CD4-positive, alpha-beta T cell treated with Interferon gamma for 1 hour (primary cell): Measurements from ENCODE around the gene C19orf85.

Source experiments
- DNase-seq: peaks from one replicate; pipeline ENCODE4 v3.0.0-alpha.2; 2020

Gene C19orf85

DNA sequence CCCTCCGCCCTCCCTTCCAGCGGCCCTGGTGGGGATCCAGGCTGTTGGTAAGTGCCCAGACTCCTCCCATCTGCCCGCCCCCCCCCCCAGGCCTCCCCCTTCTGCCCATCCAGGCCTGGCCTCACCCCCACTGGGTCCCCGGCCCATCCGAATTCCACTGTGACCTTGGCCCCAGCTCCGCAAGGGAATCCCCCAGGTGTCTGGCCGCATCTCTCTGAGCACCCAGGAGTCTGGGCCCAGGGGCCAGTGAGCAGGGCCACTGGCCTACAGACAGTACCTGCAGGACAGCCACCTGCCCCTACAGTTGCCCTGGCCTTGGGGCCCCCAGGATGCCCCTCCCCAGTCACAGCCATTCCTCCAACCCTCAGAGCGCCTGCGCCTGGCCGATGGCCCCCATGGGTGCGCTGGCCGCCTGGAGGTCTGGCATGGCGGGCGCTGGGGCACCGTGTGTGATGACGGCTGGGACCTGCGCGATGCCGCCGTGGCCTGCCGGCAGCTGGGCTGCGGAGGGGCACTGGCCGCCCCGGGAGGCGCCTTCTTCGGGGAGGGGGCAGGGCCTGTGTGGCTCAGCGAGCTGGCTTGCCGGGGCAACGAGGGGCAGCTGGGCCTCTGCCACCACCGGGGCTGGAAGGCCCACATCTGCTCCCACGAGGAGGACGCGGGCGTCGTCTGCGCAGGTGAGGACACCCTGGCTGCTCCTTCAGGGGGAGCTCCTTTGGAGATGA lies 24.6 kb upstream of the C19orf85 start:
- no peak for DNase-seq

DNA sequence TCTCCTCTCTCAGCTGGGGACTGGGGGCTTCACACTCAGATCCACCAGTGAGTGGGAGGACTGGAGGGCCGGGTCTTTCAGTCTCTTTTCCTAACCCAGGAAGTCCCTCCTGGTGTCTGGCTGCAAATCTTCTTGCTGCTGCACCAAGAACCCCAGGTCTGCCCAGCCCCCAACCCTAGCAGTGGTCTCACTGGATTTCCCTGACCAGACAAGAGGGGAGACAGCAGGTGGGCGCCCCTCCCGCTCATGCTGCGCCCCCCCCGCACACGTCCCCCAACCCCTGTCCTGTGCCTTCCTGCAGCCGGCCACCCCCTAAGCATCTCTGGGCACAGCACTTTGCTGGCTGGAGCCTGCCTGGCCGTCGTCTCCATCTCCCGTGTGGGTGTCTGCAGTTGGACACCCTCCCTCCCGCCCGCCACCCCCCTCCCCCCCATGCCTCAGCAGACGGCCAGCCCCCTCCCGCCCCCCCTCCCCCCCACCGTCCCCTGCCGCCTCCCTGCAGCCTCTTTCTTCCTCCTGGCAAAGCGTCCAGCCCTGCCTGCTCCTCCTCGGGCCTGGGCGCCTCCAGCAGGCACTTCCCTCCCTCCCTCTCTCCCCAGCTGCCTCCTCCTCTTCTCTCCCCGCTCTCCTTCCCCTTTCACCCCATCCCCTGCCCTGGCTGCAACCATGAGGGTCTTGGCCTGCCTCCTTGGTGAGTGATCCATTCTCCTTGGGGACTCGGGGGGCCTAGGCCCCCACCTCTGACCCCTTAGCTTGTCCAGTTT lies 23.6 kb upstream of the C19orf85 start, which contains the start of gene SSC5D:
Gene SSC5D (plus strand): TSS at position 513 of the 764 bp plus-strand sequence. CDS start 154 bp downstream, at position 667.
- no peak for DNase-seq

DNA sequence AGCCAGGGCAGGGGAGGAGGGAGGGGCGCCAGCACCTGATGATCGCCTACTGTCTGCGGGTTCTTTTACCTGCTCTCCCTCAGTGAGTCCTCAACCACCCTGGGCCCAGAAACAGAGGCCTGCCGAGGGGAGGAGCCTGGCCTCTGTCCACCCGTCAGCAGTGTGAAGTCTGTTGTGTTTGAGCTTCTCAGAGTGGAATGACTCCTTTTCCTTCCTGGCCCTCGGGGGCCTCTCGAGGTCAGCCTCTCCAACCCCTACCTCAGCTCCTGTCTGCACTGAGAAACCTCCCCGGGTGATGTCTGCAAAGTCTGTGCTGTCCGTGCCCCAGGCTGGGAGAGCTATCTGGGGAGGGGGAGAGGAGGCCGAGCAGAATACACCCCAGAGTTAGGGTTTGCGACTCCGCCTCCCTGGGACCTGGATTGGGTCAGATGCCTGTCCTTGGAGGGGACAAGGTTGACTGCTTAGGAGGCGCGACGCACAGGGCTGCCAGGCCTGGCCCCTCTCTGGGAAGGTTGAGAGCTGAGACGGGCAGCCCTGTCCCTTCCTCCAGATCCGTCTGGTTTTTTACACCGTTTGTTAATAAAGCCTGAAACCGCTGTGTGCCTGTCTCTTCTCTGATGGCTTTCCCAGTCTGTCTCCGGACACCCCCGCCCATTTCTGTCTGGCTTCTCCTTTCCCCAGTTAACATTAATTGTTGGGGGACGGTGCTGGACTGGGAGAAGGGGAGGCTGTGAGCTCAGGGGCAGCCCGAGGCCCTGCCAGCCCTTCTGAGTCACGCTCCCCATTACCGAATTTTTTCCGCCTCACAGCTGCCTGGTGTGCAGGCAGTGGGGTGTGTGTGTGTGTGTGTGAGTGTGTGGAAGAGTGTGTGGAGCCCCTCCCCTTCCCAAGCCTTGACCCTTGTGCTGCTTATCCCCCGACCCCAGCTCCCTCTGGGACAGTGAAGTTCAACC lies 22.7 kb upstream of the C19orf85 start:
- DNase-seq, result no peak

DNA sequence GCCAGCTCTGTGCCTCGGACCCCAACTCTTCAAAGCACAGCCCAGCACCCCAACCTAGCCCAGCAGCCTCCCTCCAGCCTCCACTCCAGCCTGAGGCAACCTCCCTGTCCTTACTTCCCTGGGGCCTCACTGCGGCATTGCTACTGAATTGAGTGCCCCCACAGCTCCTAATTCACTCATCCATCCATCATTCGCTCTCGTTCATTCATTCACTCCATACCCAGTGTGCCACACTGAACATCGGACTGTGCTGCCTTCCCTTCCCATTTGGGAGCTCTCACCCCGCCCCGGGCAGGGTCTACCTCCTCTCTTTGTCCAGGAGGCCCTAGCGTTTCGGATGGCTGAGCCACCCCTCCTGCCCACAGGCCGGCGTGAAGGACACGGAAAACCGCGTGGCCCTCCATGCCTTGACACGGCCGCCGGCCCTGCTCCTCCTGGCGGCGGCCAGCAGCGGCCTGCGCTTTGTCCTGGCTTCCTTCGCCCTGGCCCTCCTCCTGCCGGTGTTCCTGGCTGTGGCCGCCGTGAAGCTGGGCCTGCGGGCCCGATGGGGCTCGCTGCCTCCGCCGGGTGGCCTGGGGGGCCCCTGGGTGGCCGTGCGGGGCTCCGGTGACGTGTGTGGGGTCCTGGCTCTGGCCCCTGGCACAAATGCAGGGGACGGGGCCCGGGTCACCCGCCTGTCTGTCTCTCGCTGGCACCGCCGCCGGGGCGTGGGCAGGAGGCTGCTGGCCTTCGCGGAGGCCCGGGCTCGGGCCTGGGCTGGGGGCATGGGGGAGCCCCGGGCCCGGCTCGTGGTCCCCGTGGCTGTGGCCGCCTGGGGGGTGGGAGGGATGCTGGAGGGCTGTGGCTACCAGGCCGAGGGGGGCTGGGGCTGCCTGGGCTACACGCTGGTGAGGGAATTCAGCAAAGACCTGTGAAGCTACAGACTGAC lies 21.8 kb upstream of the C19orf85 start:
- DNase-seq, result no peak

DNA sequence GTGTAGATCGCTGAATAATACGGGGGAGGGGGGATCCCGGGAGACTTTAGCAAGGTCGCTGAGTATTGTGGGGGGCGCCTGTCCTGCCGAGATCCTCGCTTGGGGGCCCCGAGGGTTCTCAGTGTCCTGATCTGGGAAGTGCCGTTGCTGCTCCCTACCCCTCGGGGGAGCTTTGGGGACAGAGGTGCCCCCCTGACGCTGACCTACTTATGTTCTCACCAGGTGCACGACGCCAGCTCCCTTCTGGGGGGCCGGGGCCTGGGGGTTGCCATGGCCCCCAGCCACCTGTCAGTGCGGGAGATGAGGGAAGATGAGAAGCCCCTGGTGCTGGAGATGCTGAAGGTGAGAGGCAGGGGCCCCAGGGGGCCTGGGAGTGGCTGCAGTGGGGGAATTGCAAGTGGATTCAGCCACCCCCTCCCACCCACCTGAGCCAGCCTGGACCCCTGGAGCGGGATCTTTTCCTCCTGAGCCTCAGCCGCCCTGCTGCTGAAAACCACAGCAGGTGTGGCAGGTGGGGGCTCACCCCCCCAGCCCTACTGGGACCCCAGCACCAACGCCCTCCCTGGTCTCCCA lies 21.0 kb upstream of the C19orf85 start:
- no peak for DNase-seq

DNA sequence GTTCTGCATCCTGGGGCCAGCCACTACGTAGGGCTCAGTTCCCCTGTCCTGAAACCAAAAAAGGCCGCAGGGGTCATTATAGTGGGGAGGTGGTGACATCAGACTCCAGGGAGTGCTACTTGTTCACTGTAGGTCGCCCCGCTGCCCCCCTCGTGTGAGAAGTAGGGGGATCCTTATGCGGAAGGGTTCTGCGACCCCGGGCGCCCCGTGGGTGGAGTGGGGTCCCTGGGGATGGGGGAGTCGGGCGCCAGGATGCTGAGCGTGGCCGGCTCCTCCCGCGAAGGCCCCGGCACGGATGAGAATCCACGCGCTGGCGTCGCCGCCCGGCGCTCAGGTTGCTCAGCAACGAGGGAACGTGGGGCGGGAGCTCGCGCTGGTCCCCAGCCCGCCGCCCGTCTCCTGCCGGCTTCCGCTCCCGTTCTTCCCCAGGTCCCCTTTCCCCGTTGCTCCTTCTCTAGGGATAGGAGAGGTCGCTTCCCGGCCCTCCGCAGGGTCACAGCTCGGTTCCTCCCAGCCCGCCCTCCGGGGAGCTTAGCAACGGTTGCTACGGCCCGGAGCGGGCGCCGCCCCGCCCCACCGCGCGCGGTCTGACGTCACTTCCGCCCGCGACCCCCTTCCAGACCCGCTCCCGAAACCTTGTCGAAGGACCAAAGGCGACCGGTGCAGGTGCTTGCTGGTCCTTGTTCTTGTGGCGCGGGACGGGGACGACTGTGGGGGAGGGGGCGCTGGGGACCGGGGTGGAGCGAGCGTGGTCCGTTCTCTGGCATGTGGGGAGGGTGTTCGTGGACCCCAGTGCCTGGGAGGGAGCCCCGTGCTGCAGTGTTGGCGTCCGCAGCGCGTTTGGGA lies 20.3 kb upstream of the C19orf85 start, which contains the start of gene NAT14:
Gene NAT14 (plus strand): TSS at position 596 of the 846 bp plus-strand sequence. CDS start 521 bp downstream, outside the sequence.
- peak; percentile 72 for DNase-seq

DNA sequence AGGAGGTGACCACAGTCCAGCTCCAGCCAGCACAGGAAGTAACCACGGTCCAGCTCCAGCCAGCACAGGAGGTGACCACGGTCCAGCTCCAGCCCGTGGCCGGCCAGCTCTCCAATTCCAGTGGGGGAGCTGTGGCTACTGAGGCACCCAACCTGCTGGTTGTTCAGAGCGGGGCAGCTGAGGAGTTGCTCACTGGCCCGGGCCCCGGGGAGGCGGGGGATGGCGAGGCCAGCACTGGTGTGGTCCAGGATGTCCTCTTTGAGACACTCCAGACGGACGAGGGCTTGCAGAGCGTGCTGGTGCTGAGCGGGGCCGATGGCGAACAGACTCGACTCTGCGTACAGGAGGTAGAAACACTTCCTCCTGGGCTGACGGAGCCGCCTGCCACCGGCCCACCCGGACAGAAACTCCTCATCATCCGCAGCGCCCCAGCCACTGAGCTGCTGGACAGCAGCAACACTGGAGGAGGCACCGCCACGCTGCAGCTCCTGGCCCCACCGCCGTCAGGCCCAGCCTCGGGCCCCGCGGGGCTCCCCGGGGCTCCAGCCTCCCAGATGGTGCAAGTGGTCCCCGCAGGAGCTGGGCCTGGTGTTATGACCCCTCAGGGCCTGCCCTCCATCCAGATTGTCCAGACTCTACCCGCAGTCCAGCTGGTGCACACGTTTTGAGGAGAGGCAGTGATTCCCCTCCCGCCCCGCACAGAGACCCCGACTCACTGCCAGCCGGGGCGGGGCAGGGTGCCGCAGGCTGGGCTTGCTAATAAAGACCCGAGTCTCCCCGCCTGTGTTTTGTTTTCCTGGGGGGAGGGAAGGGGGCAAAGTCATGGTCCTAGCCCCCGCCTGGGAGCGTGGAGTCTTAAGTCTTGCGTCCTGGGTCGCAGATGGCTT lies 19.4 kb upstream of the C19orf85 start:
- no peak for DNase-seq

DNA sequence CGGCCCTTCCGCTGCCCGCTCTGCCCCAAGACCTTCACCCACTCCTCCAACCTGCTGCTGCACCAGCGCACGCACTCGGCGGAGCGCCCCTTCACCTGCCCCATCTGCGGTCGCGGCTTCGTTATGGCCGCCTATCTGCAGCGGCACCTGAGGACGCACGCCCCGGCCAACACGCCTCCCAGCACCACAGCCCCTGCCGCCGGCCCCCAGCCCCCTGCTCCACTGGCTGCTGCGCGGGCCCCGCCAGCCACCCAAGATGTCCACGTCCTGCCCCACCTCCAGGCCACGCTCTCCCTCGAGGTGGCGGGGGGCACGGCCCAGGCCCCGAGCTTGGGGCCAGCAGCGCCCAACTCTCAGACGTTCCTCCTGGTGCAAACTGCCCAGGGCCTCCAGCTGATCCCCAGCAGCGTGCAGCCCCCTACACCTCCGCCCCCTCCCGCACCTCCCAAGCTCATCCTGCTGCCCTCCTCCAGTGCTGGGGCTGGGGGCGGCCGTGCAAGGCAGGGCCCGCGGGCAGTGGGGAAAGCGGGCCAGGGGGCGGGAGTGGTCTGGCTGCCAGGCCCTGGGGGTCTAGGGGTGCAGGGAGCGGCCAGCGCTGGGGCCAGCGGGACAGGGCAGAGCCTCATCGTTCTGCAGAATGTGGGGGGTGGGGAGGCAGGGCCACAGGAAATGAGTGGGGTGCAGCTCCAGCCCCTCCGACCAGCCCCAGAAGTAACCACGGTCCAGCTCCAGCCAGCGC lies 18.6 kb upstream of the C19orf85 start:
- DNase-seq, result no peak

DNA sequence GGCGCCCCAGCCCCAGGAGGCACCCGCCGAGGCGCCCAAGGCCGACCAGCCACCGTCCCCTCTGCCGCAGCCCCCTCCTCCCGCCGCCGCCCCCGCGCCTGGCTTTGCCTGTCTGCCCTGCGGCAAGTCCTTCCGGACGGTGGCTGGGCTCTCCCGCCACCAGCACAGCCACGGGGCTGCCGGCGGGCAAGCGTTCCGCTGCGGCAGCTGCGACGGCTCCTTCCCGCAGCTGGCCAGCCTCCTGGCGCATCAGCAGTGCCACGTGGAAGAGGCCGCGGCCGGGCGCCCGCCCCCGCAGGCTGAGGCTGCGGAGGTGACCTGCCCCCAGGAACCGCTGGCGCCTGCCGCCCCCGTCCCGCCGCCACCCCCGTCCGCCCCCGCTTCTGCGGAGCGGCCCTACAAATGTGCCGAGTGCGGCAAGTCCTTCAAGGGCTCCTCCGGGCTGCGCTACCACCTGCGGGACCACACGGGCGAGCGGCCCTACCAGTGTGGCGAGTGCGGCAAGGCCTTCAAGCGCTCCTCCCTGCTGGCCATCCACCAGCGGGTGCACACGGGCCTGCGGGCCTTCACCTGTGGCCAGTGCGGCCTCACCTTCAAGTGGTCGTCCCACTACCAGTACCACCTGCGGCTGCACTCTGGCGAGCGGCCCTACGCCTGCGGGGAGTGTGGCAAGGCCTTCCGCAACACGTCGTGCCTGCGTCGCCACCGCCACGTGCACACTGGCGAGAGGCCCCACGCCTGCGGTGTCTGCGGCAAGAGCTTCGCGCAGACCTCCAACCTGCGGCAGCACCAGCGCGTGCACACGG lies 17.8 kb upstream of the C19orf85 start:
- DNase-seq, result no peak

DNA sequence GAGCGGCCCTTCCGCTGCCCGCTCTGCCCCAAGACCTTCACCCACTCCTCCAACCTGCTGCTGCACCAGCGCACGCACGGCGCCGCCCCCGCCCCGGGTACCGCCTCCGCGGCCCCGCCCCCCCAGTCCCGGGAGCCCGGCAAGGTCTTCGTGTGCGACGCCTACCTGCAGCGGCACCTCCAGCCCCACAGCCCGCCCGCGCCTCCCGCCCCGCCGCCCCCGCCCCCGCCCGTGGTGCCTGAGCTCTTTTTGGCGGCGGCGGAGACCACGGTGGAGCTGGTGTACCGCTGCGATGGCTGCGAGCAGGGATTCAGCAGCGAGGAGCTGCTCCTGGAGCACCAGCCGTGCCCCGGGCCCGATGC lies 17.2 kb upstream of the C19orf85 start:
- DNase-seq, result no peak

DNA sequence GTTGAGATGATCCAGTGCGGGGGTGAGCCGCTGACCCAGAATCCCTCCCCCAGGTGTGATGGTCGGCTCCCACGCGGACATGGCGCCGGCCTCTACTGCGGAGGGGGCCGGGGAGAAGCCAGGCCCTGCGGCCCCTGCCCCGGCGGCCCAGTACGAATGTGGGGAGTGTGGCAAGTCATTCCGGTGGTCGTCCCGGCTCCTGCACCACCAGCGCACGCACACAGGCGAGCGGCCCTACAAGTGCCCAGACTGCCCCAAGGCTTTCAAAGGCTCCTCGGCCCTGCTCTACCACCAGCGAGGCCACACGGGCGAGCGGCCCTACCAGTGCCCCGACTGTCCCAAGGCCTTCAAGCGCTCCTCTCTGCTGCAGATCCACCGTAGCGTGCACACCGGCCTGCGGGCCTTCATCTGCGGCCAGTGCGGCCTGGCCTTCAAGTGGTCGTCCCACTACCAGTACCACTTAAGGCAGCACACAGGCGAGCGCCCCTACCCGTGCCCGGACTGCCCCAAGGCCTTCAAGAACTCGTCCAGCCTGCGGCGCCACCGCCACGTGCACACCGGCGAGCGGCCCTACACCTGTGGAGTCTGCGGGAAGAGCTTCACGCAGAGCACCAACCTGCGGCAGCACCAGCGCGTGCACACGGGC lies 16.7 kb upstream of the C19orf85 start:
- no peak for DNase-seq

DNA sequence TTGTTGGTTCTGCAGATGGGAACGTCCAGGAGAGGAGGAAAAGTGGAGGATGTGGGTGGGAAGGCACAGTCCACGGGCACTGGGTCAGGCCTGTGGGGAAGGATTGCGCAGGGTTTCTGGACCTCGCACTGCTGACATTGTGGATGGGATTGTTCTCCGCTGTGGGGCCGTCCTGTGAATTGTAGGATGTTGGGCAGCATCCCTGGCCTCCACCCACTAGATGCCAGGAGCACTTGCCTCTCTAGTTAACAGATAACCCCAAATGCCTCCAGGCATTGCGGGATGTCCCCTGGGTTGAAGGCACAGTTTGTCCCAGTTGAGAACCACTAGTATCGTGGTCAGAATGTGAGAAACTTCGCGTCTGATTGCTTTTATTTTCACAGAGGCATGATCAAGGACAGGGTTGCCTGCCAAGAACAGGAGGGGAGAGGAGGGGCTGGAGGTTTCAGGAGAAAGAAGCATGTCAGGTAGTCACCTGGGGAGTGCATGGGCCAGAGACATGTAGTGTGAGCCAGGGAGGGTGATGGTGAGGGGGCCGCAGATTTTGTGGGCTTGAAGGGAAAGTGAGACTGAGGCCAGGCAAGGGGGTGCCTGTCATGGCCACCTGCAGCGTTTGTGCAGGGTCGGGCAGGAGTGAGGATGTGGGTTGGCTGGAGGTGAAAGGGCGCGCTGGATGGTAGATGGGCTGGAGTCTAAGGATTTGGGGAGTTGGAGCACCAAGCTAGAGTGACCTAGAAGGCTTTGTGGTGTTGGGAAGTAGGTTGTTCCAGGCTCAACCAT lies 15.1 kb upstream of the C19orf85 start:
- no peak for DNase-seq

DNA sequence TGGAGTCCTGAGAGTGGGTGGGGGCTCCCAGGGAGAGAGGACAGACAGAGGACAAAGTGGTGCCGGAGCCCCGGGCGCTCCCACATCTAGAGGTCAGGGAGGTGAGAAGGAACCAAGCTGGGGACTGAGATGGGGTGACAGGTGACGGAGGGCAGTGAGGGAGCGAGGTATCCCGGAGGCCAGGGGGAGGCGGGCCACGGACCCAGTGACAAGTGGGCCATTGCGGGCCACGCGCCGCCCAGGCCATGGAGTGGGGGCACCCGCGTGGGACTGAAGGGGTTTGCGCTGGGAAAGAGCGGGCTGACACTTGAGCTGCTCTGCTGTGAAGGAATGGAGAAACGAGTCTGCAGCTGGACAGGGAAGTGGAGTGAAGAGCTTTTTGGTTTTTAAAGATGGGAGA lies 14.5 kb upstream of the C19orf85 start:
- DNase-seq, result no peak

DNA sequence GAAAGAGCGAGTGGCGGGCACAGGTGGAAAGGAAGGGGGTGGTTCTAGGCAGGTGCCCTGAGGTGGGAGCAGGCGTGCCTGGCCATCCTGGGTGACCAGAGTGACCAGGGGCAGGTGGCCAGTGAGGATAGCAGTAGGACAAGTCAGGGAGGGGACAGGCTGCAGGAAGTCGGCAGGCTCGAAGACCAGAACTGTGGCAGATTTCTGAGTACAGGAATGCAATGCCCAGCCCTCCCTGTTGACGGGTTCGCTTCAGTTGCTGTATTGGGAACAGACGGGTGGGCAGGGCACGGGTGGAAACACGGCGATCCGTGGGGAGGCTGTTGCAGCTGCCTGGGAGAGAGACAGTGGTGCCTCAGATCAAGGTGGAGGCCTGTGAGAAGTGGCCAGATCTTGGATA lies 13.8 kb upstream of the C19orf85 start:
- DNase-seq, result no peak

DNA sequence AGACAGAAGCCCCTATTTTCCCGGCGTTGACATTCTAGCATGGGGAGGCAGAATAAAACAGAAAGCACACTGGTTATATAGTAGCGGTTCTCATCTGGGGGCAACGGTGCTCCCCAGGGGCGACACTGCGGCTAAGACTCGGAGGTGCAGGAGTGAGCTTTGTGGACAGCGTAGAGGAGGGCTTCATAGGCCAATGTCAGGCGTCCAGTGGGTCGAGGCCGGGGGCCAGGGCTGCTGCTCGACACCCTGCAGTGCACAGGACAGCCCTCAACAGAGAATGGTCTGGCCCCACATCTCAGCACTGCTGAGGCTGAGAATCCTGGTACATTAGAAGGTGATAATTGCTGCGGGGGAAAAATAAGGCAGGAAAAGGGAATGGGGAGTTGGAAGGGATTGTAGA lies 13.4 kb upstream of the C19orf85 start:
- no peak for DNase-seq

DNA sequence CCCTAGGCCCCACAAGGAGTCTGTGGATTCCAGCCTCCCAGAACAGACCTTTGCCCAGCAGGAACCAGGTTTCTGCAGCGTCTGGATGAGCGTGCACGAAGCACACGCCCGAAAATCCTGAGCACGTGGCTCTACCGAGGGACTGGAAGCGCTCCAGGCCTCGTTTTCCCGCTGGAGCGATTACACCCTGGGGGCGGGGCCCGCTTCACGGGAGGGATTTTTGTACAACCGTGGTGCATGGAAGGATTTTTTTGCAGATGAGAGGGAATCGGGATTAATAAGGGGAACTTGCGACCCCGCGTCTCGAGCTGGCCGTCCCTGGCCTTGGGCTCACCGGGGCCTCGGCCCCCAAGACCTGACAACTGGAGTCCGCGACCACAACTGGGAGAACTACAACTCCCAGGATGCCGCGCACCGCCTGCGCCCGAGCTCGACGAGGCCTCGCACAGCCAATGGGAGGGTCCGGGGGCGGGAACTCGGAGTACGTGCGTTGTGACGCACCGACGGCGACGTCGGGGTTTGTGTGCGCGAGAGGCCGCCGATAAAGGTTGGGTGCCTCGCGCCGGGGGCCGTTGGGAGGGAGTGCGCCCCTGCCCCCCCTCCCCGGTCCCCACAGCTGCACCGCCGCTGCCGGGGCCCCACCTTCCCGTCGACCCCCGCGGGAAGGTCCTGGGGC lies 11.7 kb upstream of the C19orf85 start, which contains the start of gene ZNF628:
Gene ZNF628 (plus strand): TSS at position 518 of the 676 bp plus-strand sequence. CDS start 3,294 bp downstream, outside the sequence.
- DNase-seq, result peak; percentile 98
